SK-N-SH (cell line): ENCODE results near the gene COL23A1. TPM values are rescaled to one million over a fixed set of nuclear protein-coding genes. Genes with fewer than 3 reads are reported as not detected.

Source experiments
- CTCF ChIA-PET: fragments of 300-600, 350-600 bp; formaldehyde crosslinking; extraction: SDS; loops from one replicate; lab custom pipeline; 2021; lab: Yijun Ruan, JAX
- POLR2A ChIA-PET: fragments of 350-600 bp; sonication (Branson Sonifier 250); formaldehyde crosslinking; extraction: SDS; loops from one replicate; lab custom pipeline; 2020; ENCODE audit warnings: antibody characterized with exemption, inconsistent platforms; lab: Yijun Ruan, JAX
- DNase-seq: peaks from one replicate; pipeline ENCODE4 v3.0.0; 2012
- H2AFZ ChIP-seq: fragments of 200-600 bp; sonication (generic); 2 replicates; pipeline ENCODE4 v1.8.1; 2016; ENCODE audit warnings: antibody characterized with exemption, mild to moderate bottlenecking, low read depth
- H3F3A ChIP-seq: fragments of 200-600 bp; sonication (generic); replicated peaks from 2 replicates; pipeline ENCODE3; 2016; ENCODE audit warnings: antibody characterized with exemption, mild to moderate bottlenecking; ENCODE audit not compliant: insufficient read depth
- H3K27ac ChIP-seq, 2 experiments: fragments of 200-500 bp in 1 of 2; fragments of 200-600 bp in 1 of 2; sonication (Bioruptor generic) in 1 of 2; sonication (generic), shearing (Covaris generic) in 1 of 2; 2 replicates each; pipeline versions ENCODE4 v1.5.1 to v1.6.1; 2014 to 2016; ENCODE audit warnings: low read depth in 2 of 2, inconsistent platforms in 1 of 2, low read length in 1 of 2, mild to moderate bottlenecking in 1 of 2, mixed read lengths in 1 of 2
- H3K27me3 ChIP-seq: fragments of 200-600 bp; sonication (generic), shearing (Covaris generic); 2 replicates; pipeline ENCODE4 v1.6.1; 2016; ENCODE audit warnings: mixed run types; ENCODE audit not compliant: insufficient read depth
- H3K36me3 ChIP-seq, 2 experiments: fragments of 200-500 bp in 1 of 2; fragments of 200-600 bp in 1 of 2; sonication (Bioruptor generic) in 1 of 2; sonication (generic) in 1 of 2; replicated peaks in 1 of 2; 2 replicates each; pipeline versions ENCODE3 to v1.5.1; 2014 to 2016; ENCODE audit warnings: low read length in 1 of 2, mild to moderate bottlenecking in 1 of 2; ENCODE audit not compliant: insufficient read depth in 2 of 2, control insufficient read depth in 1 of 2
- H3K4me1 ChIP-seq, 2 experiments: fragments of 200-500 bp in 1 of 2; fragments of 200-600 bp in 1 of 2; sonication (Bioruptor generic) in 1 of 2; sonication (generic), shearing (Covaris generic) in 1 of 2; 2 replicates each; pipeline versions ENCODE4 v1.5.1 to v1.6.1; 2014 to 2016; ENCODE audit warnings: low read depth in 1 of 2, low read length in 1 of 2, mixed run types in 1 of 2; ENCODE audit not compliant: insufficient read depth in 2 of 2, control insufficient read depth in 1 of 2
- H3K4me2 ChIP-seq: fragments of 200-600 bp; sonication (generic), shearing (Covaris generic); 2 replicates; pipeline ENCODE4 v1.6.1; 2017; ENCODE audit warnings: mixed run types
- H3K4me3 ChIP-seq, 2 experiments: fragments of 200-500 bp in 1 of 2; fragments of 200-600 bp in 1 of 2; sonication (Bioruptor generic) in 1 of 2; sonication (generic), shearing (Covaris generic) in 1 of 2; 2 replicates each; pipeline versions ENCODE4 v1.5.1 to v1.8.1; 2014 to 2016; ENCODE audit warnings: low read depth in 2 of 2, inconsistent platforms in 1 of 2, low read length in 1 of 2, mild to moderate bottlenecking in 1 of 2, mixed read lengths in 1 of 2, moderate library complexity in 1 of 2
- H3K79me2 ChIP-seq: fragments of 200-600 bp; sonication (generic); 2 replicates; pipeline ENCODE4 v1.8.1; 2017; ENCODE audit warnings: mild to moderate bottlenecking; ENCODE audit not compliant: insufficient read depth
- H3K9ac ChIP-seq: fragments of 200-600 bp; sonication (generic); 2 replicates; pipeline ENCODE4 v1.6.1; 2017; ENCODE audit warnings: mixed run types
- H3K9me2 ChIP-seq: fragments of 200-600 bp; sonication (generic); 2 replicates; pipeline ENCODE4 v1.6.1; 2017; ENCODE audit warnings: mixed run types
- H3K9me3 ChIP-seq: fragments of 200-600 bp; sonication (generic); 2 replicates; pipeline ENCODE4 v1.6.1; 2017; ENCODE audit warnings: mixed run types, mild to moderate bottlenecking, moderate library complexity
- H4K20me1 ChIP-seq: fragments of 200-600 bp; sonication (generic); 2 replicates; pipeline ENCODE4 v1.6.1; 2017; ENCODE audit warnings: mild to moderate bottlenecking, mixed run types; ENCODE audit not compliant: insufficient read depth
- CHD2 ChIP-seq: fragments of 150-350 bp; IDR thresholded peaks from 2 replicates; pipeline ENCODE4 v1.6.1; 2018; ENCODE audit warnings: low read length; ENCODE audit not compliant: partially characterized antibody
- ELF1 ChIP-seq: IDR thresholded peaks from 2 replicates; pipeline ENCODE4 v1.4.0; 2012
- FOSL2 ChIP-seq: IDR thresholded peaks from 2 replicates; pipeline ENCODE4 v1.4.0; 2012; ENCODE audit warnings: low read depth, mild to moderate bottlenecking, moderate library complexity, borderline replicate concordance
- FOXJ3 ChIP-seq: sonication (generic); formaldehyde crosslinking; IDR thresholded peaks from 2 replicates; pipeline ENCODE4 v1.5.1; 2020; ENCODE audit warnings: mild to moderate bottlenecking, missing genetic modification reagents
- FOXM1 ChIP-seq: IDR thresholded peaks from 2 replicates; pipeline ENCODE4 v1.4.0; 2012; ENCODE audit warnings: low read depth, mild to moderate bottlenecking
- GABPA ChIP-seq: IDR thresholded peaks from 2 replicates; pipeline ENCODE4 v1.4.0; 2012; ENCODE audit warnings: low read depth, mild to moderate bottlenecking
- GATA2 ChIP-seq: sonication (generic); formaldehyde crosslinking; IDR thresholded peaks from 2 replicates; pipeline ENCODE4 v1.5.0; 2020; ENCODE audit warnings: mild to moderate bottlenecking, missing genetic modification reagents
- MAX ChIP-seq: IDR thresholded peaks from 2 replicates; pipeline ENCODE4 v1.4.0; 2012; ENCODE audit warnings: low read depth
- MXI1 ChIP-seq: IDR thresholded peaks from 2 replicates; pipeline ENCODE4 v1.6.1; 2012; ENCODE audit warnings: mild to moderate bottlenecking, low read depth, low read length, improper control_type of control experiment
- NFIC ChIP-seq: IDR thresholded peaks from 2 replicates; pipeline ENCODE4 v1.4.0; 2012; ENCODE audit warnings: borderline replicate concordance
- NRF1 ChIP-seq: IDR thresholded peaks from 2 replicates; pipeline ENCODE4 v1.6.1; 2012; ENCODE audit warnings: low read depth, mild to moderate bottlenecking, low read length
- RCOR1 ChIP-seq: fragments of 150-350 bp; IDR thresholded peaks from 2 replicates; pipeline ENCODE4 v1.6.1; 2017; ENCODE audit warnings: antibody characterized with exemption, low read length
- REST ChIP-seq: IDR thresholded peaks from 2 replicates; pipeline ENCODE4 v1.6.1; 2012; ENCODE audit warnings: mild to moderate bottlenecking, low read depth, low read length, moderate library complexity
- RFX5 ChIP-seq: IDR thresholded peaks from 2 replicates; pipeline ENCODE4 v1.6.1; 2012; ENCODE audit warnings: mild to moderate bottlenecking, improper control_type of control experiment, low read length
- SMC3 ChIP-seq: IDR thresholded peaks from 2 replicates; pipeline ENCODE4 v1.6.1; 2012; ENCODE audit warnings: low read depth, low read length, improper control_type of control experiment
- TCF12 ChIP-seq: IDR thresholded peaks from 2 replicates; pipeline ENCODE4 v1.4.0; 2012
- TEAD4 ChIP-seq: IDR thresholded peaks from 2 replicates; pipeline ENCODE4 v1.4.0; 2012; ENCODE audit warnings: mild to moderate bottlenecking, borderline replicate concordance; ENCODE audit not compliant: insufficient read depth
- USF2 ChIP-seq: fragments of 150-350 bp; IDR thresholded peaks from 2 replicates; pipeline ENCODE4 v1.6.1; 2017; ENCODE audit warnings: antibody characterized with exemption, low read length, low read depth, borderline replicate concordance
- WGBS: methylation state at CpG from one replicate; pipeline ENCODE4 v1.1.6; 2017; ENCODE audit warnings: low lambda C conversion rate; 5-methylcytosine and 5-hydroxymethylcytosine counted together
- polyA plus RNA-seq, 3 experiments: library from polyadenylated mRNA; depleted of rRNA; stranded (reverse); fragments of >200 nt; gene quantifications; 2 replicates each; pipeline ENCODE4 v1.2.3, GENCODE V29; 2012
- TF ChIP-seq, protein P1 (sequence below): fragments of 200-600 bp; sonication (generic); IDR thresholded peaks from 2 replicates; pipeline ENCODE4 v1.6.1; 2017; ENCODE audit warnings: antibody characterized with exemption, mild to moderate bottlenecking, moderate library complexity
- TF ChIP-seq, protein P2 (sequence below): IDR thresholded peaks from 2 replicates; pipeline ENCODE4 v1.4.0; 2012; ENCODE audit warnings: low read depth, borderline replicate concordance
- TF ChIP-seq, protein P3 (sequence below): IDR thresholded peaks from 2 replicates; pipeline ENCODE4; 2012

The COL23A1 gene
- polyA plus RNA-seq, 1 of the 3 experiments (the other 2 are of a cell fraction) = 0.10 TPM

GRCh38 chr5:178371362-178372111, 218.7 kb downstream of the COL23A1 start (continued):
- TF ChIP-seq CHD2 (no peak), TEAD4 (no peak), MAX (no peak), RFX5 (no peak), FOSL2 (no peak), GATA2 (CRISPR knock-in tag) (no peak), ELF1 (no peak), FOXM1 (no peak), TCF12 (no peak), USF2 (no peak)
- TF ChIP-seq, protein P1, sequence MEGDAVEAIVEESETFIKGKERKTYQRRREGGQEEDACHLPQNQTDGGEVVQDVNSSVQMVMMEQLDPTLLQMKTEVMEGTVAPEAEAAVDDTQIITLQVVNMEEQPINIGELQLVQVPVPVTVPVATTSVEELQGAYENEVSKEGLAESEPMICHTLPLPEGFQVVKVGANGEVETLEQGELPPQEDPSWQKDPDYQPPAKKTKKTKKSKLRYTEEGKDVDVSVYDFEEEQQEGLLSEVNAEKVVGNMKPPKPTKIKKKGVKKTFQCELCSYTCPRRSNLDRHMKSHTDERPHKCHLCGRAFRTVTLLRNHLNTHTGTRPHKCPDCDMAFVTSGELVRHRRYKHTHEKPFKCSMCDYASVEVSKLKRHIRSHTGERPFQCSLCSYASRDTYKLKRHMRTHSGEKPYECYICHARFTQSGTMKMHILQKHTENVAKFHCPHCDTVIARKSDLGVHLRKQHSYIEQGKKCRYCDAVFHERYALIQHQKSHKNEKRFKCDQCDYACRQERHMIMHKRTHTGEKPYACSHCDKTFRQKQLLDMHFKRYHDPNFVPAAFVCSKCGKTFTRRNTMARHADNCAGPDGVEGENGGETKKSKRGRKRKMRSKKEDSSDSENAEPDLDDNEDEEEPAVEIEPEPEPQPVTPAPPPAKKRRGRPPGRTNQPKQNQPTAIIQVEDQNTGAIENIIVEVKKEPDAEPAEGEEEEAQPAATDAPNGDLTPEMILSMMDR = no peak

DNA sequence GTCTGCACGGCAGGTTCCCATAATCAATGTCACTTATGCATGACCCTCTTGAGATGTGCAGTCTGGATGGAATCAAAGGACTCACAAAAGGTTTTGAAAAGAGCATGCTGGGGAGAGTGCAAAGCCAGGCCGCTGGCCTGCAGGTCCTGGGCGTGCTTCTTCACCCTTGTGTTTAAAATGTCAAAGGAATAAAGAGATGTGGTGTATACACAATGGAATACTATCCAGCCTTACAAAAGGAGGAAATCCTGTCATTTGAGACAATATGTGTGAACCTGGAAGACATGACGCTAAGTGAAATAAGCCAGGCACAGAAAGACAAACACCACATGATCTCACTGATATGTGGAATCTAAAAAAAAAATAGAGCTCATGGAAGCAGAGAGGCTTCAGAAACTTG, 220.1 kb downstream of the COL23A1 start:
- WGBS = 37% methylated on average over 4 of the region's 4 CpGs
- H3K9ac ChIP-seq = no peak overlapping the region
- TF ChIP-seq NFIC (no peak), REST (no peak), RFX5 (no peak), FOSL2 (no peak), SMC3 (no peak), NRF1 (no peak), FOXM1 (no peak), FOXJ3 (CRISPR knock-in tag) (no peak), MXI1 (no peak), RCOR1 (no peak), MAX (no peak), GABPA (no peak), GATA2 (CRISPR knock-in tag) (no peak), TCF12 (no peak)
- TF ChIP-seq, protein P2, sequence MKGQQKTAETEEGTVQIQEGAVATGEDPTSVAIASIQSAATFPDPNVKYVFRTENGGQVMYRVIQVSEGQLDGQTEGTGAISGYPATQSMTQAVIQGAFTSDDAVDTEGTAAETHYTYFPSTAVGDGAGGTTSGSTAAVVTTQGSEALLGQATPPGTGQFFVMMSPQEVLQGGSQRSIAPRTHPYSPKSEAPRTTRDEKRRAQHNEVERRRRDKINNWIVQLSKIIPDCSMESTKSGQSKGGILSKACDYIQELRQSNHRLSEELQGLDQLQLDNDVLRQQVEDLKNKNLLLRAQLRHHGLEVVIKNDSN = no peak
- TF ChIP-seq, protein P3, sequence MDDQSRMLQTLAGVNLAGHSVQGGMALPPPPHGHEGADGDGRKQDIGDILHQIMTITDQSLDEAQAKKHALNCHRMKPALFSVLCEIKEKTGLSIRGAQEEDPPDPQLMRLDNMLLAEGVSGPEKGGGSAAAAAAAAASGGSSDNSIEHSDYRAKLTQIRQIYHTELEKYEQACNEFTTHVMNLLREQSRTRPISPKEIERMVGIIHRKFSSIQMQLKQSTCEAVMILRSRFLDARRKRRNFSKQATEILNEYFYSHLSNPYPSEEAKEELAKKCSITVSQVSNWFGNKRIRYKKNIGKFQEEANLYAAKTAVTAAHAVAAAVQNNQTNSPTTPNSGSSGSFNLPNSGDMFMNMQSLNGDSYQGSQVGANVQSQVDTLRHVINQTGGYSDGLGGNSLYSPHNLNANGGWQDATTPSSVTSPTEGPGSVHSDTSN = no peak
- no peaks in the 10 kb centered on the region for H3K9me2 ChIP-seq
- no peak for DNase-seq
- H3K4me1 ChIP-seq = peaks cover 0 to 72% of the 10 kb centered on the region in 2 experiments; a peak in 1 of 4 replicates
- POLR2A ChIA-PET = no interaction called here
- no peaks in the 10 kb centered on the region for H3K27me3 ChIP-seq
- H4K20me1 ChIP-seq = no peaks in the 10 kb centered on the region
- no peak overlapping the region; a peak in 1 of 4 replicates for H3K27ac ChIP-seq
- CTCF ChIA-PET = interaction anchor here (1.2 to 2.3 kb wide), 4 partner anchors 10 to 19 kb away, joined by 3 to 8 read pairs (median 4); no protein-coding TSS in a partner anchor
- H3K9me3 ChIP-seq = no peaks in the 10 kb centered on the region
- H3K4me3 ChIP-seq = no peak overlapping the region
- no peak overlapping the region for H2AFZ ChIP-seq
- H3K79me2 ChIP-seq = no peaks in the 10 kb centered on the region
- no peak overlapping the region for H3K4me2 ChIP-seq
- H3K36me3 ChIP-seq = no peaks in the 10 kb centered on the region
- H3F3A ChIP-seq = no peaks in the 10 kb centered on the region
